Mucosa of descending colon (tissue), 3 donors: Measurements from ENCODE around the gene RFC3. TPM values are rescaled to one million over a fixed set of nuclear protein-coding genes. Genes with fewer than 3 reads are reported as not detected.

Source experiments
- ATAC-seq: fragments of 200-7000 bp; cut with Tn5 transposase; one replicate; pipeline ENCODE4 v1.9.1; 2020; ENCODE audit warnings: mild to moderate bottlenecking, moderate library complexity
- DNase-seq, 3 donors: peaks; one replicate each; pipeline ENCODE4 v3.0.0-alpha.2; 2020
- H3K36me3 ChIP-seq: fragments of 200-600 bp; one replicate; pipeline ENCODE4 v1.8.0; 2021; ENCODE audit warnings: low read depth, mild to moderate bottlenecking
- H3K4me1 ChIP-seq: fragments of 200-600 bp; one replicate; pipeline ENCODE4 v1.8.0; 2021; ENCODE audit warnings: low read depth, mild to moderate bottlenecking
- H3K4me3 ChIP-seq: fragments of 200-600 bp; one replicate; pipeline ENCODE4 v1.8.0; 2021; ENCODE audit warnings: mild to moderate bottlenecking
- H3K9me3 ChIP-seq: fragments of 200-600 bp; one replicate; pipeline ENCODE4 v1.8.0; 2021; ENCODE audit warnings: mild to moderate bottlenecking
- CTCF ChIP-seq: fragments of 200-600 bp; IDR thresholded peaks from one replicate; pipeline ENCODE4 v1.8.0; 2022; ENCODE audit warnings: antibody characterized with exemption, mild to moderate bottlenecking
- intact Hi-C, 2 donors: fragments of 100-400 bp; cut with DNase I in 1 of 2; cut with micrococcal nuclease in 1 of 2; formaldehyde crosslinking; loops; one replicate each; pipeline versions ENCODE4 v1.11.0 to v1.11.1; 2022; cut with DNase I, micrococcal nuclease
- total RNA-seq, 3 donors: library from RNA; stranded (reverse); fragmentation: NEBNext Ultra II Directional in 2 of 3; extraction: Animal tissue kit (Norgen Biotek cat#: 25700) in 2 of 3; gene quantifications; one replicate each; pipeline versions ENCODE4 v1.2.1 to v1.2.4, GENCODE V29; 2021 to 2023
- donor health status: DM: no; HTN: no; CAD: no; lungs with moderate emphysema.
- donor health status: DM: no; HTN: no; CAD: no.
- donor health status: DM: no; HTN: yes; CAD: no.

RFC3 gene
- total RNA-seq, 3 donors from 2014 or later, result 4.1 to 11.0 (median 5.4) TPM

GRCh38 chr13:33840402-33840801, 22.5 kb downstream of the RFC3 start:
- no peaks in the 10 kb centered on the region for H3K4me1 ChIP-seq
- no peak for TF ChIP-seq CTCF
- H3K9me3 ChIP-seq, result no peaks in the 10 kb centered on the region
- H3K4me3 ChIP-seq, result no peak overlapping the region
- H3K36me3 ChIP-seq, result no peaks in the 10 kb centered on the region
- intact Hi-C loops, result no loop called here
- no peak for ATAC-seq
- DNase-seq, result no peak

- no peaks in the 10 kb centered on the region for H3K4me1 ChIP-seq
- no peaks in the 10 kb centered on the region for H3K9me3 ChIP-seq
- TF ChIP-seq CTCF, result no peak
- DNase-seq (no peak), ATAC-seq (no peak)
- intact Hi-C loops, result no loop called here
- no peaks in the 10 kb centered on the region for H3K36me3 ChIP-seq
- no peak overlapping the region for H3K4me3 ChIP-seq
Measured at GRCh38 chr13:33842207-33842606, 24.3 kb downstream of the RFC3 start.

- no peak for DNase-seq
- intact Hi-C loops, result no loop called here
Measured at GRCh38 chr13:33842986-33843385, 25.0 kb downstream of the RFC3 start.

GRCh38 chr13:33845572-33846302, 27.8 kb downstream of the RFC3 start:
- Histone ChIP-seq H3K36me3 (no peaks in the 10 kb centered on the region), H3K4me1 (no peaks in the 10 kb centered on the region), H3K9me3 (no peaks in the 10 kb centered on the region), H3K4me3 (no peak overlapping the region)
- DNase-seq, result no peak
- intact Hi-C loops, result no loop called here
- no peak for TF ChIP-seq CTCF
- ATAC-seq, result no peak

More at GRCh38 chr13:33842986-33843385, 25.0 kb downstream of the RFC3 start:
- H3K4me3 ChIP-seq, result no peak overlapping the region
- TF ChIP-seq CTCF, result no peak
- no peaks in the 10 kb centered on the region for H3K36me3 ChIP-seq
- H3K9me3 ChIP-seq, result no peaks in the 10 kb centered on the region
- ATAC-seq, result no peak
- H3K4me1 ChIP-seq, result no peaks in the 10 kb centered on the region

- ATAC-seq (no peak), DNase-seq (no peak)
- no peak for TF ChIP-seq CTCF
- no peak overlapping the region for H3K4me3 ChIP-seq
- H3K9me3 ChIP-seq, result no peaks in the 10 kb centered on the region
- no peaks in the 10 kb centered on the region for H3K4me1 ChIP-seq
- intact Hi-C loops, result no loop called here
- H3K36me3 ChIP-seq, result no peaks in the 10 kb centered on the region
Measured at GRCh38 chr13:33846303-33847062, 28.5 kb downstream of the RFC3 start.
